ENCODE measurements around the gene ZNF526. TPM values are rescaled to one million over a fixed set of nuclear protein-coding genes. Genes with fewer than 3 reads are reported as not detected.
A peak's percentile ranks its signal among the peaks of the same experiment; 100 is the strongest.

Gene ZNF526
- total and polyA plus RNA-seq, 9 of the 15 experiments (the other 6 are each of a cell fraction or from before 2014, with no cell fraction given): 1.3 to 17.9 (median 6.2) TPM

GRCh38 chr19:42268704-42269477, 48.8 kb downstream of the ZNF526 start, which contains the start of gene CIC (continued):
- TF ChIP-seq HES1 (IDR thresholded peaks at IDR 0.05; ENCODE audit: low read depth) (no peak), ZNF584 (CRISPR knock-in tag; IDR thresholded peaks at IDR 0.05; ENCODE audit: low read depth) (no peak), HDAC2 (IDR thresholded peaks at IDR 0.05) (no peak), BRF1 (IDR thresholded peaks at IDR 0.05; ENCODE audit: borderline replicate concordance, extremely low read depth, insufficient read length) (no peak), TCF7 (IDR thresholded peaks at IDR 0.05; ENCODE audit: borderline replicate concordance) (no peak), ZBTB43 (CRISPR knock-in tag; IDR thresholded peaks at IDR 0.05) (no peak), FOXJ2 (tag; IDR thresholded peaks at IDR 0.05) (no peak), KDM2B (CRISPR knock-in tag; IDR thresholded peaks at IDR 0.05) (no peak), FOXK1 (CRISPR knock-in tag; IDR thresholded peaks at IDR 0.05; ENCODE audit: borderline replicate concordance) (no peak), ZNF79 (CRISPR knock-in tag; IDR thresholded peaks at IDR 0.05; ENCODE audit: low read depth) (no peak), ARID3A (IDR thresholded peaks at IDR 0.05; ENCODE audit: borderline replicate concordance, low read depth, low read length) (peak; percentile 98), CREM (IDR thresholded peaks at IDR 0.05; ENCODE audit: low read depth) (peak; percentile 85), MCM7 (IDR thresholded peaks at IDR 0.05) (no peak), PHB2 (IDR thresholded peaks at IDR 0.05; ENCODE audit: low read depth) (no peak), ZNF445 (CRISPR knock-in tag; IDR thresholded peaks at IDR 0.05; ENCODE audit: low read depth) (no peak), TEAD1 (CRISPR knock-in tag; IDR thresholded peaks at IDR 0.05) (no peak), MBD2 (IDR thresholded peaks at IDR 0.05; ENCODE audit: borderline replicate concordance, low read depth) (peak; percentile 100)
- TF ChIP-seq, protein P1, sequence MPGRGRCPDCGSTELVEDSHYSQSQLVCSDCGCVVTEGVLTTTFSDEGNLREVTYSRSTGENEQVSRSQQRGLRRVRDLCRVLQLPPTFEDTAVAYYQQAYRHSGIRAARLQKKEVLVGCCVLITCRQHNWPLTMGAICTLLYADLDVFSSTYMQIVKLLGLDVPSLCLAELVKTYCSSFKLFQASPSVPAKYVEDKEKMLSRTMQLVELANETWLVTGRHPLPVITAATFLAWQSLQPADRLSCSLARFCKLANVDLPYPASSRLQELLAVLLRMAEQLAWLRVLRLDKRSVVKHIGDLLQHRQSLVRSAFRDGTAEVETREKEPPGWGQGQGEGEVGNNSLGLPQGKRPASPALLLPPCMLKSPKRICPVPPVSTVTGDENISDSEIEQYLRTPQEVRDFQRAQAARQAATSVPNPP (IDR thresholded peaks at IDR 0.05; ENCODE audit: borderline replicate concordance, insufficient read depth, insufficient read length): no peak
- TF ChIP-seq, protein P2, sequence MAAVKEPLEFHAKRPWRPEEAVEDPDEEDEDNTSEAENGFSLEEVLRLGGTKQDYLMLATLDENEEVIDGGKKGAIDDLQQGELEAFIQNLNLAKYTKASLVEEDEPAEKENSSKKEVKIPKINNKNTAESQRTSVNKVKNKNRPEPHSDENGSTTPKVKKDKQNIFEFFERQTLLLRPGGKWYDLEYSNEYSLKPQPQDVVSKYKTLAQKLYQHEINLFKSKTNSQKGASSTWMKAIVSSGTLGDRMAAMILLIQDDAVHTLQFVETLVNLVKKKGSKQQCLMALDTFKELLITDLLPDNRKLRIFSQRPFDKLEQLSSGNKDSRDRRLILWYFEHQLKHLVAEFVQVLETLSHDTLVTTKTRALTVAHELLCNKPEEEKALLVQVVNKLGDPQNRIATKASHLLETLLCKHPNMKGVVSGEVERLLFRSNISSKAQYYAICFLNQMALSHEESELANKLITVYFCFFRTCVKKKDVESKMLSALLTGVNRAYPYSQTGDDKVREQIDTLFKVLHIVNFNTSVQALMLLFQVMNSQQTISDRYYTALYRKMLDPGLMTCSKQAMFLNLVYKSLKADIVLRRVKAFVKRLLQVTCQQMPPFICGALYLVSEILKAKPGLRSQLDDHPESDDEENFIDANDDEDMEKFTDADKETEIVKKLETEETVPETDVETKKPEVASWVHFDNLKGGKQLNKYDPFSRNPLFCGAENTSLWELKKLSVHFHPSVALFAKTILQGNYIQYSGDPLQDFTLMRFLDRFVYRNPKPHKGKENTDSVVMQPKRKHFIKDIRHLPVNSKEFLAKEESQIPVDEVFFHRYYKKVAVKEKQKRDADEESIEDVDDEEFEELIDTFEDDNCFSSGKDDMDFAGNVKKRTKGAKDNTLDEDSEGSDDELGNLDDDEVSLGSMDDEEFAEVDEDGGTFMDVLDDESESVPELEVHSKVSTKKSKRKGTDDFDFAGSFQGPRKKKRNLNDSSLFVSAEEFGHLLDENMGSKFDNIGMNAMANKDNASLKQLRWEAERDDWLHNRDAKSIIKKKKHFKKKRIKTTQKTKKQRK (IDR thresholded peaks at IDR 0.05; ENCODE audit: borderline replicate concordance, low read depth, low read length): peak; percentile 99

Measured in K562 (cell line).